ENCODE data around the gene VANGL1. TPM values are rescaled to one million over a fixed set of nuclear protein-coding genes. Genes with fewer than 3 reads are reported as not detected.

Gene VANGL1
- total and polyA plus RNA-seq, 3 donors from 2014 or later, result 8.2 to 16.6 (median 8.6) TPM

DNA sequence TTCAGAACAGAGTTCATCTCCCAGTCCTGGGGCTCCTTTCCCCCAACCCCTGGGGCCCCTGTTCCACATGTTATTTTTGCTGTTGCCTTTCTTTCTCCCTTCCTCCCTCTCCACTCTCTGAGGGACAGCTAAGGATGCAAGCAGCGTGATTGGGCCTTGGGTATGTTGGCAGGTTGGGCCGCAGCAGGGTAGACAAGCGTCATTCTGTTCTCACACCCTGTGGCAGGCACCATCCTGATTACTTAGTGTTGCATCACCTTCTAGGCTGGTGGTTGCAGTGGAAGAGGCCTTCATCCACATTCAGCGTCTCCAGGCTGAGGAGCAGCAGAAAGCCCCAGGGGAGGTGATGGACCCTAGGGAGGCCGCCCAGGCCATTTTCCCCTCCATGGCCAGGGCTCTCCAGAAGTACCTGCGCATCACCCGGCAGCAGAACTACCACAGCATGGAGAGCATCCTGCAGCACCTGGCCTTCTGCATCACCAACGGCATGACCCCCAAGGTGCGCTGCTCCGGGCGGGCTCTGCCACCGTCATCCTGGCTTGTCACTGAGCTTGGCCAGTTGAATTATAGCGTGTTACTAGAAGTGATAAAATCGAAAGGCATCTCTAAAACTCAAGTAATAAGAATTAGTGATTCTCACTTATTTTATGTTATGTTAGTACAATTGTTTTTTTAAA, 43.4 kb downstream of the VANGL1 start:
- Histone ChIP-seq H3K4me3 (no peak overlapping the region), H3K36me3 (ENCODE audit: low read depth, missing control alignments) (no peaks in the 10 kb centered on the region), H3K27ac (no peak overlapping the region), H3K9me3 (no peaks in the 10 kb centered on the region), H3K27me3 (no peaks in the 10 kb centered on the region), H3K4me1 (no peaks in the 10 kb centered on the region)
- intact Hi-C loops (cut with DNase I; ENCODE audit: low total_unique reads), result no loop called here
- 88 to 96% methylated on average over 14 of the region's 14 CpGs for WGBS, 2 donors
- no peak for DNase-seq
- TF ChIP-seq POLR2A (IDR thresholded peaks at IDR 0.05), result no peak
- TF ChIP-seq, protein P1, sequence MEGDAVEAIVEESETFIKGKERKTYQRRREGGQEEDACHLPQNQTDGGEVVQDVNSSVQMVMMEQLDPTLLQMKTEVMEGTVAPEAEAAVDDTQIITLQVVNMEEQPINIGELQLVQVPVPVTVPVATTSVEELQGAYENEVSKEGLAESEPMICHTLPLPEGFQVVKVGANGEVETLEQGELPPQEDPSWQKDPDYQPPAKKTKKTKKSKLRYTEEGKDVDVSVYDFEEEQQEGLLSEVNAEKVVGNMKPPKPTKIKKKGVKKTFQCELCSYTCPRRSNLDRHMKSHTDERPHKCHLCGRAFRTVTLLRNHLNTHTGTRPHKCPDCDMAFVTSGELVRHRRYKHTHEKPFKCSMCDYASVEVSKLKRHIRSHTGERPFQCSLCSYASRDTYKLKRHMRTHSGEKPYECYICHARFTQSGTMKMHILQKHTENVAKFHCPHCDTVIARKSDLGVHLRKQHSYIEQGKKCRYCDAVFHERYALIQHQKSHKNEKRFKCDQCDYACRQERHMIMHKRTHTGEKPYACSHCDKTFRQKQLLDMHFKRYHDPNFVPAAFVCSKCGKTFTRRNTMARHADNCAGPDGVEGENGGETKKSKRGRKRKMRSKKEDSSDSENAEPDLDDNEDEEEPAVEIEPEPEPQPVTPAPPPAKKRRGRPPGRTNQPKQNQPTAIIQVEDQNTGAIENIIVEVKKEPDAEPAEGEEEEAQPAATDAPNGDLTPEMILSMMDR (IDR thresholded peaks at IDR 0.05), result no peak

DNA sequence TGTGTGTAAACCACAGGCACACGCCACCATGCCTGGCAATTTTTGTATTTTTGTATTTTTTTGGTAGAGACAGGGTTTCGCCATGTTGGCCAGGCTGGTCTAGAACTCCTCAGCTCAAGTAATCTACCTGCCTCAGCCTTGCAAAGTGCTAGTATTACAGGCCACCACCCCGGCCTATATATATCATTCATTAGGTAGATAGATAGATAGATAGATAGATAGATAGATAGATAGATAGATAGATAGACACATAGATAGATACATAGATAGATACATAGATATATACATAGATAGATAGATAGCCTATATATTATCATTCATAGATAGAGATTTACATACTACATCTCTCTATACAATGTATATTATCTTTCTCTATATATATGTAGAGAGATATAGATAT, 46.0 kb downstream of the VANGL1 start:
- H3K4me1 ChIP-seq, result no peaks in the 10 kb centered on the region
- H3K27me3 ChIP-seq, result no peaks in the 10 kb centered on the region
- DNase-seq, result no peak
- H3K4me3 ChIP-seq, result no peak overlapping the region
- no peaks in the 10 kb centered on the region for H3K9me3 ChIP-seq
- TF ChIP-seq, protein P1 (IDR thresholded peaks at IDR 0.05), result no peak
- no peak for TF ChIP-seq POLR2A (IDR thresholded peaks at IDR 0.05)
- intact Hi-C loops (cut with DNase I; ENCODE audit: low total_unique reads), result no loop called here
- no peaks in the 10 kb centered on the region for H3K36me3 ChIP-seq (ENCODE audit: low read depth, missing control alignments)
- H3K27ac ChIP-seq, result no peak overlapping the region
- 83 to 91% methylated on average over 3 of the region's 3 CpGs for WGBS, 2 donors

DNA sequence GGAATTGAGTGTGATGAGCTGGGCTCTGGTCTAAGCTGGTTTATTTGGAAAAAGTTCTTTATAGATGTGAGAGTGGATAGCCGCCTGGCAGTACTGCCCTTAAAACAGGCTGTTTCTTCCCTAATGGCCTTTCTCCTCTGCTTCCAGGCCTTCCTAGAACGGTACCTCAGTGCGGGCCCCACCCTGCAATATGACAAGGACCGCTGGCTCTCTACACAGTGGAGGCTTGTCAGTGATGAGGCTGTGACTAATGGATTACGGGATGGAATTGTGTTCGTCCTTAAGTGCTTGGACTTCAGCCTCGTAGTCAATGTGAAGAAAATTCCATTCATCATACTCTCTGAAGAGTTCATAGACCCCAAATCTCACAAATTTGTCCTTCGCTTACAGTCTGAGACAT, 49.2 kb downstream of the VANGL1 start:
- TF ChIP-seq, protein P1 (IDR thresholded peaks at IDR 0.05), result no peak
- TF ChIP-seq POLR2A (IDR thresholded peaks at IDR 0.05), result no peak
- DNase-seq, result no peak
- no peak overlapping the region for H3K4me3 ChIP-seq
- no peaks in the 10 kb centered on the region for H3K27me3 ChIP-seq
- intact Hi-C loops (cut with DNase I; ENCODE audit: low total_unique reads), result no loop called here
- no peaks in the 10 kb centered on the region for H3K36me3 ChIP-seq (ENCODE audit: low read depth, missing control alignments)
- H3K9me3 ChIP-seq, result no peaks in the 10 kb centered on the region
- no peak overlapping the region for H3K27ac ChIP-seq
- 88 to 92% methylated on average over 8 of the region's 8 CpGs for WGBS, 2 donors
- H3K4me1 ChIP-seq, result no peaks in the 10 kb centered on the region

DNA sequence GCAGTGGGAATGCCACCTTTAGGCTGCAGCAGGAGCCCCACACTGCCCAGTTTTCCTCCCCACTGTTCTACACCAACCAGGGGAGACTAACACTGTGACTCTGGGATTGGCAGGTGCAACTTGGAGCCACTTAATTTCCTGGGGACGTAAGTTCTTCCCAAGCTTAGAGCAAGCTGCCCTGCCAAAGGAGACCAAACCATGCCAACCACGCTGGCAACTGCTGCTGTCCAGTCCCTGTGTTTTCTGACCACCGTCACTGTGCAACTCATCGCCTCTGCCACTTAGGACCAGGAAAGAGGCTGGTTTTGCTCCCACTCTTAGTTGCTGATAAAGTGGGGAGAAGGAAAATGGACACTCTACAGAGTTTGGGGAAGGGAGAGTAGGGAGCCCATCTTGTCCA, 50.5 kb downstream of the VANGL1 start:
- Histone ChIP-seq H3K4me1 (no peaks in the 10 kb centered on the region), H3K9me3 (no peaks in the 10 kb centered on the region), H3K27ac (no peak overlapping the region), H3K27me3 (no peaks in the 10 kb centered on the region), H3K4me3 (no peak overlapping the region), H3K36me3 (ENCODE audit: low read depth, missing control alignments) (no peaks in the 10 kb centered on the region)
- TF ChIP-seq POLR2A (IDR thresholded peaks at IDR 0.05), result no peak
- TF ChIP-seq, protein P1 (IDR thresholded peaks at IDR 0.05), result no peak
- 87 to 97% methylated on average over 4 of the region's 4 CpGs for WGBS, 2 donors
- intact Hi-C loops (cut with DNase I; ENCODE audit: low total_unique reads), result no loop called here
- no peak for DNase-seq

DNA sequence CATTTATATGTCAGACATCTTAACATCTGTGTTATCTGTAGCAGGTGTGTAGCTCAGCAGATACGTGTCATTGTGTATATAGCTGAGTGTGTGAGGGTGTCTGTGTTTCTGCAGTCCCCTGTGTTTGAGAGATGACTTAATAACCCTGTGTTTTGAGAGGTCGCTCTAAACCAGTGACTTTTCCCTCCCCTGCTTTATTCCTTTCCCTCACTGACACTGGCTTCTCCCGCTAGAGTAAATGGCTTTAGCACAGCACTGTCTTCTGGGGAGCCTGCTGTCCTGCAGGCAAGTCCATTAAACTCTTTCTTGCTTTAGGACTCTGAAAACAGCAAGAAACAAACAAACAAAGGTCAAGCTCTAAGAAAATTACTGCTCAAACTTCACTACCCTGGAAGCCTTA, 53.0 kb downstream of the VANGL1 start:
- no peak for DNase-seq
- Histone ChIP-seq H3K4me1 (no peaks in the 10 kb centered on the region), H3K4me3 (no peak overlapping the region), H3K27ac (no peak overlapping the region), H3K9me3 (no peaks in the 10 kb centered on the region), H3K36me3 (ENCODE audit: low read depth, missing control alignments) (no peaks in the 10 kb centered on the region), H3K27me3 (no peaks in the 10 kb centered on the region)
- 88 to 96% methylated on average over 3 of the region's 3 CpGs for WGBS, 2 donors
- intact Hi-C loops (cut with DNase I; ENCODE audit: low total_unique reads), result no loop called here
- TF ChIP-seq, protein P1 (IDR thresholded peaks at IDR 0.05), result no peak
- no peak for TF ChIP-seq POLR2A (IDR thresholded peaks at IDR 0.05)
